WTC11 (cell line): ENCODE measurements around the gene C18orf32. TPM values are rescaled to one million over a fixed set of nuclear protein-coding genes. Genes with fewer than 3 reads are reported as not detected.

Source experiments
- CREM ChIP-seq: sonication (generic); formaldehyde crosslinking; IDR thresholded peaks from 2 replicates; pipeline ENCODE4 v1.8.1; 2022; ENCODE audit warnings: mild to moderate bottlenecking, missing genetic modification reagents, moderate library complexity
- E2F1 ChIP-seq: sonication (generic); formaldehyde crosslinking; IDR thresholded peaks from 2 replicates; pipeline ENCODE4 v1.8.0; 2022; ENCODE audit warnings: mild to moderate bottlenecking, missing genetic modification reagents
- ELF4 ChIP-seq: sonication (generic); formaldehyde crosslinking; IDR thresholded peaks from 2 replicates; pipeline ENCODE4 v1.8.1; 2022; ENCODE audit warnings: low read depth, mild to moderate bottlenecking, moderate library complexity, missing genetic modification reagents
- ESRRA ChIP-seq: sonication (generic); formaldehyde crosslinking; IDR thresholded peaks from 2 replicates; pipeline ENCODE4 v1.8.1; 2022; ENCODE audit warnings: mild to moderate bottlenecking, missing genetic modification reagents, borderline replicate concordance
- ETV6 ChIP-seq: sonication (generic); formaldehyde crosslinking; IDR thresholded peaks from 2 replicates; pipeline ENCODE4 v1.8.1; 2022; ENCODE audit warnings: mild to moderate bottlenecking, missing genetic modification reagents
- GABPB1 ChIP-seq: sonication (generic); formaldehyde crosslinking; IDR thresholded peaks from 2 replicates; pipeline ENCODE4 v1.8.1; 2023; ENCODE audit warnings: mild to moderate bottlenecking, missing genetic modification reagents
- GTF2I ChIP-seq: fragments of 250-450 bp; sonication (Bioruptor Pico); conservative IDR thresholded peaks from 2 replicates; pipeline ENCODE4 v1.4.0; 2021; ENCODE audit warnings: mild to moderate bottlenecking
- HMGA2 ChIP-seq: fragments of 250-450 bp; sonication (Bioruptor Pico); IDR thresholded peaks from 2 replicates; pipeline ENCODE4 v1.4.0; 2021; ENCODE audit warnings: mild to moderate bottlenecking, moderate library complexity
- IRF2 ChIP-seq: sonication (generic); formaldehyde crosslinking; IDR thresholded peaks from 2 replicates; pipeline ENCODE4 v1.8.0; 2022; ENCODE audit warnings: low read depth, missing genetic modification reagents, borderline replicate concordance
- MAX ChIP-seq: sonication (generic); formaldehyde crosslinking; IDR thresholded peaks from 2 replicates; pipeline ENCODE4 v1.8.0; 2022; ENCODE audit warnings: mild to moderate bottlenecking, missing genetic modification reagents
- NFATC4 ChIP-seq: fragments of 250-450 bp; sonication (Bioruptor Pico); IDR thresholded peaks from 2 replicates; pipeline ENCODE4 v1.9.0; 2021; ENCODE audit warnings: mild to moderate bottlenecking
- NFYB ChIP-seq: sonication (generic); formaldehyde crosslinking; conservative IDR thresholded peaks from 2 replicates; pipeline ENCODE4 v1.8.0; 2022; ENCODE audit warnings: low read depth, missing genetic modification reagents
- NR1H2 ChIP-seq: sonication (generic); formaldehyde crosslinking; IDR thresholded peaks from 2 replicates; pipeline ENCODE4 v1.9.0; 2021; ENCODE audit warnings: mild to moderate bottlenecking, moderate library complexity, missing genetic modification reagents
- NR3C1 ChIP-seq: sonication (generic); formaldehyde crosslinking; conservative IDR thresholded peaks from 2 replicates; pipeline ENCODE4 v1.8.1; 2023; ENCODE audit warnings: low read depth, mild to moderate bottlenecking, missing genetic modification reagents
- RELA ChIP-seq: sonication (generic); formaldehyde crosslinking; IDR thresholded peaks from 2 replicates; pipeline ENCODE4 v1.8.1; 2022; ENCODE audit warnings: missing genetic modification reagents, mild to moderate bottlenecking, borderline replicate concordance
- SP1 ChIP-seq: sonication (generic); formaldehyde crosslinking; conservative IDR thresholded peaks from 2 replicates; pipeline ENCODE4 v1.8.1; 2022; ENCODE audit warnings: missing genetic modification reagents
- TCF7 ChIP-seq: sonication (generic); formaldehyde crosslinking; IDR thresholded peaks from 2 replicates; pipeline ENCODE4 v1.8.0; 2022; ENCODE audit warnings: mild to moderate bottlenecking, low read depth, missing genetic modification reagents, moderate library complexity
- TEAD1 ChIP-seq: sonication (generic); formaldehyde crosslinking; IDR thresholded peaks from 2 replicates; pipeline ENCODE4 v1.8.0; 2022; ENCODE audit warnings: mild to moderate bottlenecking, missing genetic modification reagents
- TP53 ChIP-seq: sonication (generic); formaldehyde crosslinking; IDR thresholded peaks from 2 replicates; pipeline ENCODE4 v1.8.1; 2023; ENCODE audit warnings: mild to moderate bottlenecking, missing genetic modification reagents
- ZBTB21 ChIP-seq: sonication (generic); formaldehyde crosslinking; IDR thresholded peaks from 2 replicates; pipeline ENCODE4 v1.8.1; 2023; ENCODE audit warnings: mild to moderate bottlenecking, missing genetic modification reagents, borderline replicate concordance
- ZNF263 ChIP-seq: sonication (generic); formaldehyde crosslinking; IDR thresholded peaks from 2 replicates; pipeline ENCODE4 v1.8.1; 2022; ENCODE audit warnings: low read depth, mild to moderate bottlenecking, moderate library complexity, missing genetic modification reagents
- ZNF281 ChIP-seq: sonication (generic); formaldehyde crosslinking; IDR thresholded peaks from 2 replicates; pipeline ENCODE4 v1.8.0; 2023; ENCODE audit warnings: mild to moderate bottlenecking, missing genetic modification reagents
- ZNF317 ChIP-seq: sonication (generic); formaldehyde crosslinking; IDR thresholded peaks from 2 replicates; pipeline ENCODE4 v1.8.1; 2023; ENCODE audit warnings: low read depth, mild to moderate bottlenecking, moderate library complexity, missing genetic modification reagents, borderline replicate concordance
- ZNF416 ChIP-seq: fragments of 250-450 bp; sonication (Bioruptor Pico); IDR thresholded peaks from 2 replicates; pipeline ENCODE4 v1.9.0; 2021; ENCODE audit warnings: mild to moderate bottlenecking, inconsistent platforms
- ZNF671 ChIP-seq: fragments of 250-450 bp; sonication (Bioruptor Pico); IDR thresholded peaks from 2 replicates; pipeline ENCODE4 v1.8.0; 2021; ENCODE audit warnings: mild to moderate bottlenecking
- total RNA-seq: library from RNA; stranded (reverse); gene quantifications from 3 replicates; pipeline ENCODE4 v1.2.3, GENCODE V29; 2021
- TF ChIP-seq, protein P1 (sequence below): fragments of 250-450 bp; sonication (Bioruptor Pico); IDR thresholded peaks from 2 replicates; pipeline ENCODE4 v1.9.0; 2021; ENCODE audit warnings: mild to moderate bottlenecking
- TF ChIP-seq, protein P2 (sequence below): sonication (generic); formaldehyde crosslinking; conservative IDR thresholded peaks from 2 replicates; pipeline ENCODE4 v1.8.1; 2023; ENCODE audit warnings: mild to moderate bottlenecking, low read depth, missing genetic modification reagents, moderate library complexity
- TF ChIP-seq, protein P3 (sequence below): fragments of 250-450 bp; sonication (Bioruptor Pico); IDR thresholded peaks from 2 replicates; pipeline ENCODE4 v1.9.0; 2021; ENCODE audit warnings: moderate library complexity, mild to moderate bottlenecking, inconsistent platforms, borderline replicate concordance
- TF ChIP-seq, protein P4 (sequence below): sonication (generic); formaldehyde crosslinking; IDR thresholded peaks from 2 replicates; pipeline ENCODE4 v1.8.0; 2022; ENCODE audit warnings: mild to moderate bottlenecking, missing genetic modification reagents
- TF ChIP-seq, protein P5 (sequence below): fragments of 250-450 bp; sonication (Bioruptor Pico); IDR thresholded peaks from 2 replicates; pipeline ENCODE4 v1.8.0; 2021; ENCODE audit warnings: mild to moderate bottlenecking

The C18orf32 gene
- total RNA-seq, 1 experiment from 2014 or later = 32.1 TPM

DNA sequence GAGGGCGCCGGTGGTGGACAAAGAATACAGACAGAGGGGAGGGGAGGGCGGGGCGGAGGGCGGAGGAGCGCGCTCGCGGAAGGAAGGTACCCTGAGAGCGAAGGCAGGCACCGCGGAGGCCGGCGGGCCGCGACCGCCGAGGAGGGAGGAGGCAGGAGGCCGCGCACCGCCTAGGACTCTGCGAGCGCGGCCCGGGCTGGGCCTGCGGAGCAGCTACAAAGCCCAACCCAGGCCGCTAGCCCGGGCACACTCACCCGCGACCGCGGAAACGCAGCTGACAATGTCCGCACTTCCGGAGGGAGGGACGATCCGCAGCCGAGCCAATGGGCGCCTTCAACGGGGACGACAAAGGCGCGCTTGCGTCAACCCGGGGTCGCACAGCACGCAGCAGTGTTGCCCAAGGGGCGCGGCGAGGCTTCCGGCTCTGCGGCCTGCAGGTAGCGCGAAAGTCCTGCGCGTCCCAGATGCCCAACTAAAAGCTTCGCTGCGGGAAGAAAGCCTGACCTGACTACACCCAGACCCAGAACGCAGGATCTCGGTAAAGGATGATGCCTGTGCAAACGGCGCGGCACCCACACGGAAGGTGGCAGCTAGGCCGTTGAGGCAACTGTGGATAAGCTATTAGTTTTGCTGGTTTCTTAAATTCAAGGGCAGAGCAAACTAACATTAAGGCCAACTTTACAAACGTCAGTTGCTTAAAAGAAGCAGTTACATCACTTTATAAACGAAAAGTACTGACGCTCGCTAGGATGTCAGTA lies at the start of gene C18orf32 (continued):
- no peak for TF ChIP-seq HMGA2 (CRISPR knock-in tag)
- TF ChIP-seq ZBTB21 (CRISPR knock-in tag) = peak; percentile 93
- peak; percentile 68 for TF ChIP-seq NFYB (CRISPR knock-in tag)
- TF ChIP-seq TP53 = peak; percentile 88
- peak; percentile 96 for TF ChIP-seq GABPB1 (CRISPR knock-in tag)
- TF ChIP-seq SP1 = peak; percentile 87
- TF ChIP-seq RELA (CRISPR knock-in tag) = no peak; the same call in 1 of the 2 replicates
- peak; percentile 96 for TF ChIP-seq ZNF671 (CRISPR knock-in tag)
- TF ChIP-seq TCF7 (CRISPR knock-in tag) = no peak
- TF ChIP-seq NR1H2 = no peak
- no peak for TF ChIP-seq ELF4 (CRISPR knock-in tag)
- TF ChIP-seq, protein P1, sequence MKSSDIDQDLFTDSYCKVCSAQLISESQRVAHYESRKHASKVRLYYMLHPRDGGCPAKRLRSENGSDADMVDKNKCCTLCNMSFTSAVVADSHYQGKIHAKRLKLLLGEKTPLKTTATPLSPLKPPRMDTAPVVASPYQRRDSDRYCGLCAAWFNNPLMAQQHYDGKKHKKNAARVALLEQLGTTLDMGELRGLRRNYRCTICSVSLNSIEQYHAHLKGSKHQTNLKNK (CRISPR knock-in tag) = no peak
- TF ChIP-seq, protein P2, sequence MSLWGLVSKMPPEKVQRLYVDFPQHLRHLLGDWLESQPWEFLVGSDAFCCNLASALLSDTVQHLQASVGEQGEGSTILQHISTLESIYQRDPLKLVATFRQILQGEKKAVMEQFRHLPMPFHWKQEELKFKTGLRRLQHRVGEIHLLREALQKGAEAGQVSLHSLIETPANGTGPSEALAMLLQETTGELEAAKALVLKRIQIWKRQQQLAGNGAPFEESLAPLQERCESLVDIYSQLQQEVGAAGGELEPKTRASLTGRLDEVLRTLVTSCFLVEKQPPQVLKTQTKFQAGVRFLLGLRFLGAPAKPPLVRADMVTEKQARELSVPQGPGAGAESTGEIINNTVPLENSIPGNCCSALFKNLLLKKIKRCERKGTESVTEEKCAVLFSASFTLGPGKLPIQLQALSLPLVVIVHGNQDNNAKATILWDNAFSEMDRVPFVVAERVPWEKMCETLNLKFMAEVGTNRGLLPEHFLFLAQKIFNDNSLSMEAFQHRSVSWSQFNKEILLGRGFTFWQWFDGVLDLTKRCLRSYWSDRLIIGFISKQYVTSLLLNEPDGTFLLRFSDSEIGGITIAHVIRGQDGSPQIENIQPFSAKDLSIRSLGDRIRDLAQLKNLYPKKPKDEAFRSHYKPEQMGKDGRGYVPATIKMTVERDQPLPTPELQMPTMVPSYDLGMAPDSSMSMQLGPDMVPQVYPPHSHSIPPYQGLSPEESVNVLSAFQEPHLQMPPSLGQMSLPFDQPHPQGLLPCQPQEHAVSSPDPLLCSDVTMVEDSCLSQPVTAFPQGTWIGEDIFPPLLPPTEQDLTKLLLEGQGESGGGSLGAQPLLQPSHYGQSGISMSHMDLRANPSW (CRISPR knock-in tag) = peak; percentile 96; the same call in 1 of the 2 replicates
- TF ChIP-seq, protein P3, sequence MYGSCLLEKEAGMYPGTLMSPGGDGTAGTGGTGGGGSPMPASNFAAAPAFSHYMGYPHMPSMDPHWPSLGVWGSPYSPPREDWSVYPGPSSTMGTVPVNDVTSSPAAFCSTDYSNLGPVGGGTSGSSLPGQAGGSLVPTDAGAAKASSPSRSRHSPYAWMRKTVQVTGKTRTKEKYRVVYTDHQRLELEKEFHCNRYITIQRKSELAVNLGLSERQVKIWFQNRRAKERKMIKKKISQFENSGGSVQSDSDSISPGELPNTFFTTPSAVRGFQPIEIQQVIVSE (CRISPR knock-in tag) = no peak
- 0 out of 2 replicates have a peak, but pooled peaks have one; percentile 42 for TF ChIP-seq ZNF317 (CRISPR knock-in tag)
- TF ChIP-seq NFATC4 (CRISPR knock-in tag) = peak; percentile 94
- TF ChIP-seq ETV6 (CRISPR knock-in tag) = peak; percentile 92
- peak; percentile 70; the same call in 1 of the 2 replicates for TF ChIP-seq E2F1
- 0 out of 2 replicates have a peak, but pooled peaks have one; percentile 69 for TF ChIP-seq ZNF281 (CRISPR knock-in tag)
- TF ChIP-seq ZNF416 (CRISPR knock-in tag) = peak; percentile 97
- no peak for TF ChIP-seq IRF2 (CRISPR knock-in tag)
- TF ChIP-seq CREM = peak; percentile 94
- peak; percentile 37; the same call in 1 of the 2 replicates for TF ChIP-seq ESRRA (CRISPR knock-in tag)
- TF ChIP-seq, protein P4, sequence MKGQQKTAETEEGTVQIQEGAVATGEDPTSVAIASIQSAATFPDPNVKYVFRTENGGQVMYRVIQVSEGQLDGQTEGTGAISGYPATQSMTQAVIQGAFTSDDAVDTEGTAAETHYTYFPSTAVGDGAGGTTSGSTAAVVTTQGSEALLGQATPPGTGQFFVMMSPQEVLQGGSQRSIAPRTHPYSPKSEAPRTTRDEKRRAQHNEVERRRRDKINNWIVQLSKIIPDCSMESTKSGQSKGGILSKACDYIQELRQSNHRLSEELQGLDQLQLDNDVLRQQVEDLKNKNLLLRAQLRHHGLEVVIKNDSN = peak; percentile 49; the same call in 1 of the 2 replicates
- TF ChIP-seq GTF2I (CRISPR knock-in tag) = no peak
- TF ChIP-seq MAX = peak; percentile 88
- TF ChIP-seq ZNF263 (CRISPR knock-in tag) = no peak
- TF ChIP-seq, protein P5, sequence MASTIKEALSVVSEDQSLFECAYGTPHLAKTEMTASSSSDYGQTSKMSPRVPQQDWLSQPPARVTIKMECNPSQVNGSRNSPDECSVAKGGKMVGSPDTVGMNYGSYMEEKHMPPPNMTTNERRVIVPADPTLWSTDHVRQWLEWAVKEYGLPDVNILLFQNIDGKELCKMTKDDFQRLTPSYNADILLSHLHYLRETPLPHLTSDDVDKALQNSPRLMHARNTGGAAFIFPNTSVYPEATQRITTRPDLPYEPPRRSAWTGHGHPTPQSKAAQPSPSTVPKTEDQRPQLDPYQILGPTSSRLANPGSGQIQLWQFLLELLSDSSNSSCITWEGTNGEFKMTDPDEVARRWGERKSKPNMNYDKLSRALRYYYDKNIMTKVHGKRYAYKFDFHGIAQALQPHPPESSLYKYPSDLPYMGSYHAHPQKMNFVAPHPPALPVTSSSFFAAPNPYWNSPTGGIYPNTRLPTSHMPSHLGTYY (CRISPR knock-in tag) = peak; percentile 96; the same call in 1 of the 2 replicates
- peak; percentile 96 for TF ChIP-seq TEAD1 (CRISPR knock-in tag)
- 0 out of 2 replicates have a peak, but pooled peaks have one; percentile 52 for TF ChIP-seq NR3C1 (CRISPR knock-in tag)
